OCI-LY7 (cell line): ENCODE data around the gene BCLAF1. TPM values are rescaled to one million over a fixed set of nuclear protein-coding genes. Genes with fewer than 3 reads are reported as not detected.

Source experiments
- BruUV-seq: library from RNA; stranded (reverse); fragments of 400-500 nt; replicated peaks from 2 replicates; lab custom pipeline; 2021; lab: Mats Ljungman, UMichigan
- CTCF ChIA-PET: fragments of 300-600 bp; sonication (Branson Sonifier 250); formaldehyde crosslinking; loops from one replicate; lab custom pipeline; 2022; ENCODE audit warnings: antibody characterized with exemption; ENCODE audit not compliant: unreplicated experiment; lab: Charles Lee
- POLR2A ChIA-PET: fragments of 300-600 bp; sonication (Branson Sonifier 250); formaldehyde crosslinking; loops from one replicate; lab custom pipeline; 2022; ENCODE audit warnings: antibody characterized with exemption; lab: Charles Lee
- DNase-seq: peaks from one replicate; pipeline ENCODE4 v3.0.0-alpha.2; 2015; ENCODE audit warnings: low spot score
- H2AFZ ChIP-seq: fragments of 200-600 bp; sonication (generic), shearing (Covaris generic); 2 replicates; pipeline ENCODE4 v1.6.1; 2014; ENCODE audit warnings: mild to moderate bottlenecking, antibody characterized with exemption, low read length, moderate library complexity
- H3K27ac ChIP-seq: fragments of 200-600 bp; sonication (generic); 2 replicates; pipeline ENCODE4 v1.5.1; 2014; ENCODE audit warnings: mixed run types, low read depth, mild to moderate bottlenecking, moderate library complexity, low read length, inconsistent platforms; ENCODE audit not compliant: poor library complexity, severe bottlenecking
- H3K36me3 ChIP-seq: fragments of 200-600 bp; sonication (generic); 2 replicates; pipeline ENCODE4 v1.6.1; 2014; ENCODE audit warnings: mild to moderate bottlenecking, antibody characterized with exemption, low read length, moderate library complexity, mixed read lengths; ENCODE audit not compliant: insufficient read depth
- H3K4me1 ChIP-seq: fragments of 200-600 bp; sonication (generic); 2 replicates; pipeline ENCODE4 v1.5.1; 2014; ENCODE audit warnings: mild to moderate bottlenecking, low read length; ENCODE audit not compliant: insufficient read depth, poor library complexity, severe bottlenecking
- H3K4me2 ChIP-seq: fragments of 200-600 bp; sonication (generic); 2 replicates; pipeline ENCODE4 v1.6.1; 2014; ENCODE audit warnings: mild to moderate bottlenecking, low read length
- H3K4me3 ChIP-seq: fragments of 200-600 bp; sonication (generic); 2 replicates; pipeline ENCODE4 v1.5.1; 2014; ENCODE audit warnings: mild to moderate bottlenecking, low read depth, low read length; ENCODE audit not compliant: poor library complexity, severe bottlenecking
- H3K79me2 ChIP-seq: fragments of 200-600 bp; sonication (generic); 2 replicates; pipeline ENCODE4 v1.6.1; 2016; ENCODE audit warnings: low read depth, mild to moderate bottlenecking, low read length, moderate library complexity, mixed read lengths; ENCODE audit not compliant: insufficient read depth
- H3K9me2 ChIP-seq: fragments of 200-600 bp; sonication (generic); 2 replicates; pipeline ENCODE4 v1.6.1; 2016; ENCODE audit warnings: mild to moderate bottlenecking, low read length, mixed read lengths; ENCODE audit not compliant: insufficient read depth
- H3K9me3 ChIP-seq: fragments of 200-600 bp; sonication (generic); 2 replicates; pipeline ENCODE4 v1.6.1; 2014; ENCODE audit warnings: mild to moderate bottlenecking, mixed run types, low read length, mixed read lengths
- H4K20me1 ChIP-seq: fragments of 200-600 bp; sonication (generic); 2 replicates; pipeline ENCODE4 v1.6.1; 2014; ENCODE audit warnings: mild to moderate bottlenecking, antibody characterized with exemption, low read length, moderate library complexity, mixed read lengths; ENCODE audit not compliant: insufficient read depth
- CTCF ChIP-seq: fragments of 200-600 bp; sonication (generic); conservative IDR thresholded peaks from 2 replicates; pipeline ENCODE4 v1.5.1; 2014; ENCODE audit warnings: mild to moderate bottlenecking, antibody characterized with exemption, low read length, moderate library complexity, mixed read lengths
- EZH2phosphoT487 ChIP-seq: fragments of 200-600 bp; sonication (generic); IDR thresholded peaks from 2 replicates; pipeline ENCODE4 v1.6.1; 2018; ENCODE audit warnings: low read depth, borderline replicate concordance, mild to moderate bottlenecking, mixed run types, antibody characterized with exemption, low read length, moderate library complexity, mixed read lengths
- intact Hi-C: fragments of 100-400 bp; cut with micrococcal nuclease; formaldehyde crosslinking; loops from one replicate; pipeline ENCODE4 v1.10.0; 2022; ENCODE audit not compliant: unreplicated experiment
- total RNA-seq, 2 experiments: library from RNA; depleted of rRNA in 1 of 2; stranded (reverse); fragments of >200 nt in 1 of 2; shearing (Covaris generic) in 1 of 2; gene quantifications; 2 replicates each; pipeline ENCODE4 v1.2.3, GENCODE V29; 2014 to 2022

BCLAF1 gene
- total RNA-seq, 2 experiments from 2014 or later = 130 to 186 TPM

GRCh38 chr6:136324686-136325380 is 35.2 kb upstream of the BCLAF1 start:
- intact Hi-C loops = no loop called here
- TF ChIP-seq CTCF (no peak), EZH2phosphoT487 (no peak)
- H2AFZ ChIP-seq = no peak overlapping the region
- no peaks in the 10 kb centered on the region for H3K79me2 ChIP-seq
- no peaks in the 10 kb centered on the region for H3K9me3 ChIP-seq
- H3K36me3 ChIP-seq = no peaks in the 10 kb centered on the region
- H3K27ac ChIP-seq = no peak overlapping the region
- no peak overlapping the region for H3K4me2 ChIP-seq
- H4K20me1 ChIP-seq = no peaks in the 10 kb centered on the region
- H3K4me3 ChIP-seq = no peak overlapping the region
- CTCF ChIA-PET = no interaction called here
- BruUV-seq = no TSS peak
- no peak for DNase-seq
- H3K9me2 ChIP-seq = no peaks in the 10 kb centered on the region
- peaks cover 9% of the 10 kb centered on the region for H3K4me1 ChIP-seq
- POLR2A ChIA-PET = no interaction called here

- intact Hi-C loops = no loop called here
- no peaks in the 10 kb centered on the region for H3K79me2 ChIP-seq
- POLR2A ChIA-PET = no interaction called here
Observed at GRCh38 chr6:136323431-136324112, 33.9 kb upstream of the BCLAF1 start.

More at GRCh38 chr6:136323431-136324112, 33.9 kb upstream of the BCLAF1 start:
- Histone ChIP-seq H3K4me1 (peaks cover 9% of the 10 kb centered on the region), H3K9me3 (no peaks in the 10 kb centered on the region), H3K27ac (no peak overlapping the region), H3K9me2 (no peaks in the 10 kb centered on the region), H3K4me3 (no peak overlapping the region), H3K36me3 (no peaks in the 10 kb centered on the region), H4K20me1 (no peaks in the 10 kb centered on the region), H3K4me2 (no peak overlapping the region), H2AFZ (no peak overlapping the region)
- no peak for DNase-seq
- BruUV-seq = no TSS peak
- TF ChIP-seq EZH2phosphoT487 (no peak), CTCF (no peak)
- CTCF ChIA-PET = no interaction called here
